ENCODE data around the gene CMSS1. TPM values are rescaled to one million over a fixed set of nuclear protein-coding genes. Genes with fewer than 3 reads are reported as not detected.

The CMSS1 gene
- total RNA-seq, 2 experiments from 2014 or later = 95.8 to 106 TPM

GRCh38 chr3:100122321-100122720, 304.7 kb downstream of the CMSS1 start:
- no peaks in the 10 kb centered on the region for H3K4me1 Mint-ChIP-seq (ENCODE audit: low read depth)
- H3K27ac Mint-ChIP-seq = no peak overlapping the region
- intact Hi-C loops (cut with micrococcal nuclease) = no loop called here
- no peak for DNase-seq
- H3K4me3 Mint-ChIP-seq = no peak overlapping the region
- no peaks in the 10 kb centered on the region for H3K9me3 Mint-ChIP-seq
- no peaks in the 10 kb centered on the region for H3K27me3 Mint-ChIP-seq (ENCODE audit: low read depth)
- no peaks in the 10 kb centered on the region for H3K36me3 Mint-ChIP-seq (ENCODE audit: low read depth)
- CTCF ChIA-PET = no interaction called here

GRCh38 chr3:100123112-100123511, 305.4 kb downstream of the CMSS1 start:
- H3K27me3 Mint-ChIP-seq (ENCODE audit: low read depth) = no peaks in the 10 kb centered on the region
- no peaks in the 10 kb centered on the region for H3K36me3 Mint-ChIP-seq (ENCODE audit: low read depth)
- CTCF ChIA-PET = no interaction called here
- no peak for DNase-seq
- H3K9me3 Mint-ChIP-seq = no peaks in the 10 kb centered on the region
- no peak overlapping the region for H3K27ac Mint-ChIP-seq
- H3K4me3 Mint-ChIP-seq = no peak overlapping the region
- H3K4me1 Mint-ChIP-seq (ENCODE audit: low read depth) = no peaks in the 10 kb centered on the region
- intact Hi-C loops (cut with micrococcal nuclease) = no loop called here

DNA sequence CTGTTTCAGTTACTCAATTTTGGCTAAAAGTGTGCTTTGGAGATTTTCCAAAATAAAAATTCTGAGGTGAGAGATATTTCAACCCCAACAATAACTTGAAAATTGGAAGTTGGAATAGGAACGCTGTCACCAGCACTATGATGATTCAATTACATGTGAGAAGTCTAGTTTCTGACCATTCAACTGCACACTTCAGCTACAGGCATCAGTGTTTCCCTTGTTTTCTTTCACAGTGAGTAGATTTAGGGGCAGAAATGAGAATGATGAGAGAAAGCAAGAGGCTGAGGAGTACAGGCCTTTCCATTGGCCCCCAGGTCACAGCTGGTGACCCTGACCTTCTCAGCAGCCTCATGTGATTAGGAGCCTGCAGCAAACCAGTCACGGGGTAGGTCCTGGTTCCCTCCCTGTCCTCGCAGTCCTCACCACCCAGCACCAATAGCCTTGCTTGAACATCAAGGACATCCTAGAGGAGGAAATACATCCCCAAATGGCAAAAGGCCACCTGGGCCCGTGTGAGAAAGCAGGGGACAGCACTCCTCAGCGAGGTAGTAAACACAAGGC, 306.6 kb downstream of the CMSS1 start:
- Mint-ChIP-seq H3K27ac (no peak overlapping the region), H3K9me3 (no peaks in the 10 kb centered on the region)
- DNase-seq = no peak

DNA sequence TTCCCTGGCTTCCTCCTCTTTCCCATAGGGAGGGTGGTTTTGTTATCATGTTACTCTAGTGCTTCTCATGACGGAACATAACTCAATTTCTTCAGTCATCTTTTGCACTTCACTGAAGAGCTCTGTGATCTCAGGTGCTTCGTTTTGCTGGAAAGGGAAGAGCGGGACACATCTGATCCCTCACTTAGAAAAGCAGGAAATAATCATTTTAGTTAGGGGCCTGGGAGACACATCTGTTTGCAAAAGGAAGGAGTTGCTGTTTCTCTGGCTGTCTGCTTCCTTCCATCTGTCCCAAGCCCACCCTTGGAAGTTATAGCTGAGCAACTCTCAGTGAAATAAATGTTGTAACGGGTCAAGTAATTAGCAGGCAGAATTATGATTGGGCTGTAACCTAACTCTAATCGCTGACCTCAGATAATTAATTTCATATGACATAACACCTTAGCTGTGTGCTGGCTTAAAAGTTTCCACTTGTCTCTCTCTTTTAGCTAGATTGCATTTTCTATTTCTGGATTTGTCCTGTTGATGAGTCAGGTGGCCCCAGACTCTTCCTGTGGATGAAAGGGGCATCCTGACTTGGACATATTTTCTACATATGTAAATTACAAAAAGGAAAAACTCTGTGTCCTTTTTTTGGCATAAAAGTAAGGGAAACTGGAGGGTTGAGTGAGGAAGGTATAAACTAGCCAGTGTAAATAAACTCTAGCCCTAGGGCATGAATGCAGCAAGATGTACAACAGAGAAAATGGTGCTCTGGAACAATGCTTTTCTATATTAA, 307.7 kb downstream of the CMSS1 start:
- no peaks in the 10 kb centered on the region for H3K36me3 Mint-ChIP-seq (ENCODE audit: low read depth)
- no peaks in the 10 kb centered on the region for H3K4me1 Mint-ChIP-seq (ENCODE audit: low read depth)
- H3K4me3 Mint-ChIP-seq = no peak overlapping the region
- intact Hi-C loops (cut with micrococcal nuclease) = no loop called here
- no peak for DNase-seq
- no peak overlapping the region for H3K27ac Mint-ChIP-seq
- CTCF ChIA-PET = no interaction called here
- no peaks in the 10 kb centered on the region for H3K27me3 Mint-ChIP-seq (ENCODE audit: low read depth)
- no peaks in the 10 kb centered on the region for H3K9me3 Mint-ChIP-seq

More for the DNA sequence above, 306.6 kb downstream of the CMSS1 start:
- no peaks in the 10 kb centered on the region for H3K36me3 Mint-ChIP-seq (ENCODE audit: low read depth)
- no peaks in the 10 kb centered on the region for H3K27me3 Mint-ChIP-seq (ENCODE audit: low read depth)
- intact Hi-C loops (cut with micrococcal nuclease) = no loop called here
- no peak overlapping the region for H3K4me3 Mint-ChIP-seq
- no peaks in the 10 kb centered on the region for H3K4me1 Mint-ChIP-seq (ENCODE audit: low read depth)
- CTCF ChIA-PET = no interaction called here

- H3K27me3 Mint-ChIP-seq (ENCODE audit: low read depth) = no peaks in the 10 kb centered on the region
- H3K4me3 Mint-ChIP-seq = no peak overlapping the region
- H3K9me3 Mint-ChIP-seq = no peaks in the 10 kb centered on the region
- no peaks in the 10 kb centered on the region for H3K4me1 Mint-ChIP-seq (ENCODE audit: low read depth)
- intact Hi-C loops (cut with micrococcal nuclease) = no loop called here
- H3K27ac Mint-ChIP-seq = no peak overlapping the region
- CTCF ChIA-PET = no interaction called here
- no peak for DNase-seq
- no peaks in the 10 kb centered on the region for H3K36me3 Mint-ChIP-seq (ENCODE audit: low read depth)
Observed at GRCh38 chr3:100127792-100128191, 310.1 kb downstream of the CMSS1 start.

GRCh38 chr3:100128565-100128964, 310.9 kb downstream of the CMSS1 start:
- intact Hi-C loops (cut with micrococcal nuclease) = no loop called here
- CTCF ChIA-PET = no interaction called here
- H3K27me3 Mint-ChIP-seq (ENCODE audit: low read depth) = no peaks in the 10 kb centered on the region

DNA sequence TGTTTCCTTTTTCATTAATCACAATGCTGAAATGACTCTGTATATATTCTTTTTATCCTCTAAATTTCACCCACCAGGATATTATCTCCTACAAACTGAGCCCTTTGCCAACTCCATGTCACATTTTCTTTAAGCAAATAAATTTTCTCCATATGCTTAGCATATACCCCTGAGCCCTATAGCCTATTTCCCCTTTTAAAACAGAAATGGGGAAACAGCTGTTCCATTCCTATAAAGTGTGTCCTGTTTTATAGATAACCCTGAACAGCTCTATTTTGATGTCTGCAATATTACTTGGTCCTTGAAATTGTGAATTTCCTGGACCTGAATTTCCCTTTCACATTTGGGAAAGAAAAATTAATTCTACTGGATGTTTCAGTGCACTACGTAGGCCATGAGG, 312.3 kb downstream of the CMSS1 start:
- Mint-ChIP-seq H3K4me1 (ENCODE audit: low read depth) (no peaks in the 10 kb centered on the region), H3K27ac (no peak overlapping the region), H3K36me3 (ENCODE audit: low read depth) (no peaks in the 10 kb centered on the region), H3K4me3 (no peak overlapping the region), H3K9me3 (no peaks in the 10 kb centered on the region), H3K27me3 (ENCODE audit: low read depth) (no peaks in the 10 kb centered on the region)
- intact Hi-C loops (cut with micrococcal nuclease) = no loop called here
- CTCF ChIA-PET = no interaction called here
- no peak for DNase-seq

More at GRCh38 chr3:100128565-100128964, 310.9 kb downstream of the CMSS1 start:
- Mint-ChIP-seq H3K36me3 (ENCODE audit: low read depth) (no peaks in the 10 kb centered on the region), H3K4me1 (ENCODE audit: low read depth) (no peaks in the 10 kb centered on the region), H3K4me3 (no peak overlapping the region), H3K9me3 (no peaks in the 10 kb centered on the region), H3K27ac (no peak overlapping the region)
- no peak for DNase-seq

DNA sequence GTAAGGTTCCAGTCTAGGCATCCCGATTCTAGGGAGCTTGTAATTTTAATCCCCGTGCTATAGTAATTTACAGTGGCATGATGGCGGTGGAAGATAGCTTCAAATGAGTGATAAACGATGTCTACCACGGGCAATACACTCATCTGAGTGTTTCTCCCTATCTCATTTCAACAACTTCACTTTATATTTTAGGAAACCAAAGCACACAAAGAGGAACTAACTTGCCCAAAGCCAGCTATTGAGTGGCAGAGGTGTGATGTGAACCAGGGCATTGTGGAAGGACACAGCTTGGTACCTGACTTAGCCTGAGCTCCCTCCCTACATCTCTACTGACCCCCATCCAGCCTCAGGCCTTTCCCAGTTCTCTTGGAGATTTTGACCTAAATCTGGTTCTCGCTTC, 313.6 kb downstream of the CMSS1 start:
- Mint-ChIP-seq H3K27me3 (ENCODE audit: low read depth) (no peaks in the 10 kb centered on the region), H3K36me3 (ENCODE audit: low read depth) (no peaks in the 10 kb centered on the region), H3K9me3 (no peaks in the 10 kb centered on the region), H3K27ac (no peak overlapping the region), H3K4me1 (ENCODE audit: low read depth) (no peaks in the 10 kb centered on the region), H3K4me3 (no peak overlapping the region)
- CTCF ChIA-PET = no interaction called here
- DNase-seq = no peak
- intact Hi-C loops (cut with micrococcal nuclease) = no loop called here

- DNase-seq = no peak
- Mint-ChIP-seq H3K36me3 (ENCODE audit: low read depth) (peaks cover 12% of the 10 kb centered on the region), H3K4me1 (ENCODE audit: low read depth) (no peaks in the 10 kb centered on the region), H3K4me3 (no peak overlapping the region), H3K27me3 (ENCODE audit: low read depth) (no peaks in the 10 kb centered on the region), H3K27ac (no peak overlapping the region), H3K9me3 (peaks cover 2% of the 10 kb centered on the region)
- CTCF ChIA-PET = interaction anchor here (0.6 kb wide), 1 partner anchor 425 kb away, joined by 3 read pairs; no protein-coding TSS in a partner anchor
- intact Hi-C loops (cut with micrococcal nuclease) = no loop called here
Observed at GRCh38 chr3:100136921-100137320, 319.3 kb downstream of the CMSS1 start.

- no peaks in the 10 kb centered on the region for H3K27me3 Mint-ChIP-seq (ENCODE audit: low read depth)
- no peak overlapping the region for H3K27ac Mint-ChIP-seq
- no peak for DNase-seq
- no peak overlapping the region for H3K4me3 Mint-ChIP-seq
- peaks cover 15% of the 10 kb centered on the region for H3K9me3 Mint-ChIP-seq
- intact Hi-C loops (cut with micrococcal nuclease) = no loop called here
- no peaks in the 10 kb centered on the region for H3K4me1 Mint-ChIP-seq (ENCODE audit: low read depth)
- H3K36me3 Mint-ChIP-seq (ENCODE audit: low read depth) = peaks cover 24% of the 10 kb centered on the region
- CTCF ChIA-PET = no interaction called here
Observed at GRCh38 chr3:100140976-100141375, 323.3 kb downstream of the CMSS1 start.

- no peak overlapping the region for H3K4me3 Mint-ChIP-seq
- no peaks in the 10 kb centered on the region for H3K27me3 Mint-ChIP-seq (ENCODE audit: low read depth)
- H3K27ac Mint-ChIP-seq = no peak overlapping the region
- peaks cover 24% of the 10 kb centered on the region for H3K36me3 Mint-ChIP-seq (ENCODE audit: low read depth)
- intact Hi-C loops (cut with micrococcal nuclease) = no loop called here
- DNase-seq = no peak
- peaks cover 15% of the 10 kb centered on the region for H3K9me3 Mint-ChIP-seq
- CTCF ChIA-PET = no interaction called here
- no peaks in the 10 kb centered on the region for H3K4me1 Mint-ChIP-seq (ENCODE audit: low read depth)
Observed at GRCh38 chr3:100141586-100141985, 323.9 kb downstream of the CMSS1 start.

DNA sequence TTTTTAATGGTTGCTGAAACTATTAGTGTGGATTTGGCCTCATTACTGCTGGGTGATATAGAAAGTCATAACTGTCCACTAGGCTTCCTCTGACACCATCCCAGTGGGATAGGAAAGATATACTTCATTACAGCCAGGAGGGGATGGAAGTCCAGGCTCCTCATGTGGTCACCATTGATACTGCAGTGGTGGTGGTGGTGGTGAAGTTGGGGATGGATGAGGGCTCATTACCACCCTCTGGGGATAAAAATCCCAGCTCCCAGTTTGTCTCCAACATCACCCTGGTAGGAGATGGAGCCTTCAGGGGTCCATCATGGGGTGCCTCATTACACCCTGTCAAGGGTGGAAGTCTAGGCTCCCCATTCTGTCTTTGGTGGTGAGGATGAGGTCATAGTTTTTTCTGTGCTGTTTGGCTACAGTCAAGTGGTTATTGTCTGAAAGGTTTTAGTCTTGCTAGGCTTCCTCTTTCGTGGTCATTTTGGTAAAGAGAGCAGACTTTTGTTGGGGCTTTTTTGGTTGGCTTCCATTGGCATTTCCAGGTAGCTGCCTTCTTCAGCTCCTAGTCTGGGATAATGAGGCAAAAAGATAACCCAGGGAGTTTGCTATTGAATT, 326.7 kb downstream of the CMSS1 start:
- no peak overlapping the region for H3K4me3 Mint-ChIP-seq
- H3K36me3 Mint-ChIP-seq (ENCODE audit: low read depth) = peaks cover 28% of the 10 kb centered on the region
- H3K9me3 Mint-ChIP-seq = peaks cover 15% of the 10 kb centered on the region
- H3K27me3 Mint-ChIP-seq (ENCODE audit: low read depth) = no peaks in the 10 kb centered on the region
- intact Hi-C loops (cut with micrococcal nuclease) = no loop called here
- CTCF ChIA-PET = interaction anchor here (0.6 kb wide), 1 partner anchor 122 kb away, joined by 5 read pairs; no protein-coding TSS in a partner anchor
- peaks cover 2% of the 10 kb centered on the region for H3K4me1 Mint-ChIP-seq (ENCODE audit: low read depth)
- no peak for DNase-seq
- no peak overlapping the region for H3K27ac Mint-ChIP-seq

DNA sequence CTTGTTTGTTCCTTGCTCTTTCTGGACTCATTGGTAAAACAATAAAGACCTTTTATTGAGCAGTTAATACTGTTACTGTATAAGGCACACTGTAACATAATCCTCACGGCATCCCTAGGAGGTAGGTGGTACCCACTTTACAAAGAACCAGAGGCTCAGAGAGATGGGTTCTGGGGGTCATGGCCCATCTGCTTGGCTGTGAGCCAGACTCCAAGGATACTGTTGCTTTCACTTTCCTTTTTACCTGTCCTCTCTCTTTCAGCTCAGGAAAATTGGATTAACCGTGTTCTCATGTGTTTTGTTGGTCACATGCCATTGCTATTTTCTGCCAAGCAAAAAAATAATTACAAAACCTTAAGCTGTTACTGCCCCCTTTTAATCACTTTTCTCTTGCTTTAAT, 331.5 kb downstream of the CMSS1 start:
- CTCF ChIA-PET = interaction anchor here (0.7 to 1.3 kb wide), 2 partner anchors 26 to 59 kb away, joined by 3 read pairs; no protein-coding TSS in a partner anchor

More for the DNA sequence above, 331.5 kb downstream of the CMSS1 start:
- no peak for DNase-seq
- intact Hi-C loops (cut with micrococcal nuclease) = no loop called here
- Mint-ChIP-seq H3K9me3 (peaks cover 3% of the 10 kb centered on the region), H3K27ac (no peak overlapping the region), H3K4me1 (ENCODE audit: low read depth) (peaks cover 2% of the 10 kb centered on the region), H3K36me3 (ENCODE audit: low read depth) (peaks cover 46% of the 10 kb centered on the region), H3K27me3 (ENCODE audit: low read depth) (no peaks in the 10 kb centered on the region), H3K4me3 (no peak overlapping the region)

All from activated naive CD4-positive, alpha-beta T cell treated with anti-CD3 and anti-CD28 coated beads for 36 hours (primary cell).